ENCODE results near the gene AJM1.
"Not testable (repeated sequence)": the region's sequence is repeated elsewhere in the genome, so short reads cannot be mapped to it uniquely, and the experiment has no call there.

AJM1 gene

GRCh38 chr9:136824496-136825225, 17.6 kb upstream of the AJM1 start:
- H3K27me3 Mint-ChIP-seq: no peaks in the 10 kb centered on the region

GRCh38 chr9:136825295-136826187, 16.7 kb upstream of the AJM1 start:
- Mint-ChIP-seq H3K4me3 (no peak overlapping the region), H3K4me1 (ENCODE audit: low read depth) (peaks cover 6% of the 10 kb centered on the region), H3K27me3 (no peaks in the 10 kb centered on the region), H3K27ac (no peak overlapping the region), H3K9me3 (no peaks in the 10 kb centered on the region), H3K36me3 (ENCODE audit: low read depth) (peaks cover 17% of the 10 kb centered on the region)

More at GRCh38 chr9:136824496-136825225, 17.6 kb upstream of the AJM1 start:
- no peak overlapping the region for H3K4me3 Mint-ChIP-seq
- no peak overlapping the region for H3K27ac Mint-ChIP-seq
- no peaks in the 10 kb centered on the region for H3K9me3 Mint-ChIP-seq
- peaks cover 18% of the 10 kb centered on the region for H3K36me3 Mint-ChIP-seq (ENCODE audit: low read depth)
- H3K4me1 Mint-ChIP-seq (ENCODE audit: low read depth): peaks cover 6% of the 10 kb centered on the region

- Mint-ChIP-seq H3K4me3 (no peak overlapping the region), H3K4me1 (ENCODE audit: low read depth) (no peaks in the 10 kb centered on the region), H3K27me3 (no peaks in the 10 kb centered on the region), H3K9me3 (no peaks in the 10 kb centered on the region), H3K36me3 (ENCODE audit: low read depth) (peaks cover 11% of the 10 kb centered on the region), H3K27ac (no peak overlapping the region)
These were observed 16.1 kb upstream of the AJM1 start for GRCh38 chr9:136826188-136826541.

- Mint-ChIP-seq H3K36me3 (ENCODE audit: low read depth) (peaks cover 11% of the 10 kb centered on the region), H3K4me3 (no peak overlapping the region), H3K27ac (no peak overlapping the region), H3K4me1 (ENCODE audit: low read depth) (no peaks in the 10 kb centered on the region), H3K9me3 (no peaks in the 10 kb centered on the region), H3K27me3 (no peaks in the 10 kb centered on the region)
These were observed 15.3 kb upstream of the AJM1 start for GRCh38 chr9:136826703-136827582.

GRCh38 chr9:136827794-136828473, 14.3 kb upstream of the AJM1 start:
- no peak overlapping the region for H3K4me3 Mint-ChIP-seq

GRCh38 chr9:136828474-136829140, 13.7 kb upstream of the AJM1 start:
- Mint-ChIP-seq H3K27me3 (no peaks in the 10 kb centered on the region), H3K4me1 (ENCODE audit: low read depth) (no peaks in the 10 kb centered on the region), H3K36me3 (ENCODE audit: low read depth) (peaks cover 16% of the 10 kb centered on the region), H3K27ac (no peak overlapping the region), H3K4me3 (no peak overlapping the region), H3K9me3 (no peaks in the 10 kb centered on the region)

More at GRCh38 chr9:136827794-136828473, 14.3 kb upstream of the AJM1 start:
- Mint-ChIP-seq H3K27me3 (no peaks in the 10 kb centered on the region), H3K36me3 (ENCODE audit: low read depth) (peaks cover 16% of the 10 kb centered on the region), H3K4me1 (ENCODE audit: low read depth) (no peaks in the 10 kb centered on the region), H3K9me3 (no peaks in the 10 kb centered on the region), H3K27ac (no peak overlapping the region)

- no peaks in the 10 kb centered on the region for H3K27me3 Mint-ChIP-seq
- no peaks in the 10 kb centered on the region for H3K4me1 Mint-ChIP-seq (ENCODE audit: low read depth)
- no peaks in the 10 kb centered on the region for H3K9me3 Mint-ChIP-seq
- no peak overlapping the region for H3K4me3 Mint-ChIP-seq
- no peak overlapping the region for H3K27ac Mint-ChIP-seq
- H3K36me3 Mint-ChIP-seq (ENCODE audit: low read depth): peaks cover 16% of the 10 kb centered on the region
These were observed 12.9 kb upstream of the AJM1 start for GRCh38 chr9:136829412-136829811.

GRCh38 chr9:136829981-136830885, 12.0 kb upstream of the AJM1 start:
- Mint-ChIP-seq H3K36me3 (ENCODE audit: low read depth) (peaks cover 16% of the 10 kb centered on the region), H3K9me3 (no peaks in the 10 kb centered on the region), H3K27me3 (no peaks in the 10 kb centered on the region), H3K4me1 (ENCODE audit: low read depth) (no peaks in the 10 kb centered on the region), H3K4me3 (no peak overlapping the region), H3K27ac (no peak overlapping the region)

- Mint-ChIP-seq H3K4me3 (no peak overlapping the region), H3K27ac (no peak overlapping the region), H3K4me1 (ENCODE audit: low read depth) (no peaks in the 10 kb centered on the region), H3K27me3 (no peaks in the 10 kb centered on the region), H3K9me3 (no peaks in the 10 kb centered on the region), H3K36me3 (ENCODE audit: low read depth) (peaks cover 16% of the 10 kb centered on the region)
These were observed 11.1 kb upstream of the AJM1 start for GRCh38 chr9:136831002-136831719.

GRCh38 chr9:136831720-136832104, 10.6 kb upstream of the AJM1 start:
- H3K36me3 Mint-ChIP-seq (ENCODE audit: low read depth): peaks cover 16% of the 10 kb centered on the region
- H3K4me3 Mint-ChIP-seq: no peak overlapping the region
- H3K27ac Mint-ChIP-seq: no peak overlapping the region
- no peaks in the 10 kb centered on the region for H3K4me1 Mint-ChIP-seq (ENCODE audit: low read depth)
- H3K27me3 Mint-ChIP-seq: no peaks in the 10 kb centered on the region
- H3K9me3 Mint-ChIP-seq: no peaks in the 10 kb centered on the region

GRCh38 chr9:136832581-136832980, 9.7 kb upstream of the AJM1 start:
- Mint-ChIP-seq H3K4me1 (ENCODE audit: low read depth) (no peaks in the 10 kb centered on the region), H3K27me3 (no peaks in the 10 kb centered on the region), H3K4me3 (no peak overlapping the region), H3K27ac (no peak overlapping the region), H3K9me3 (no peaks in the 10 kb centered on the region), H3K36me3 (ENCODE audit: low read depth) (peaks cover 16% of the 10 kb centered on the region)

- not testable (repeated sequence) for H3K27me3 Mint-ChIP-seq; H3K4me3 Mint-ChIP-seq; H3K9me3 Mint-ChIP-seq; H3K4me1 Mint-ChIP-seq (ENCODE audit: low read depth); H3K27ac Mint-ChIP-seq
- H3K36me3 Mint-ChIP-seq (ENCODE audit: low read depth): peaks cover 16% of the 10 kb centered on the region
These were observed 8.8 kb upstream of the AJM1 start for GRCh38 chr9:136833381-136834048.

Measured in stimulated activated naive CD8-positive, alpha-beta T cell treated with anti-CD3 and anti-CD28 coated beads, Interleukin-15, Interleukin-2, amounts not matched to agents 100 ng/mL and 50 ng/mL, for 24 hours (primary cell).